Stromal cell of bone marrow (primary cell): ENCODE measurements around the gene SLC12A2.

Source experiments
- DNase-seq: peaks from one replicate; pipeline ENCODE4 v3.0.0-alpha.2; 2012; ENCODE audit warnings: low read depth

The SLC12A2 gene

DNA sequence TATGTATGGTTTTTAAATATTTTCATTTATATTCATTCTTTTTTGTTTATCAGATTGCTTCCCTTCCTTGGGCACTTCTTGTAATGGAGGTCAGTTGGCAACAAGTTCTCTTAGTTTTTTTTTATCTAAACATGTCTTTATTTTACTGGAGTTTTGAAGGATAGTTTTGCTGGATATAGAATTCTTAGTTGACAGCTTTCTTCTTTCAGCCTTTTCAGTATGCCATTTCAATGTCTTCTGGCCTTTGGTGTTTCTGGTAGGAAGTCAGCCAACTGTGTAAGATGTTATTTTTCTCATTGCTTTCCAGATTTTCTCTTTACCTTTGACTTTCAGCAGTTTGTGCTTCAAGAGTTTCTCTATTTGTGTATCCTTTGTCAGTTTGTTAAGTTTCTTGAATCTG, 14.2 kb downstream of the SLC12A2 start:
- DNase-seq = no peak

GRCh38 chr5:128099944-128100343, 16.4 kb downstream of the SLC12A2 start:
- no peak for DNase-seq

GRCh38 chr5:128100860-128101557, 17.4 kb downstream of the SLC12A2 start:
- no peak for DNase-seq

DNA sequence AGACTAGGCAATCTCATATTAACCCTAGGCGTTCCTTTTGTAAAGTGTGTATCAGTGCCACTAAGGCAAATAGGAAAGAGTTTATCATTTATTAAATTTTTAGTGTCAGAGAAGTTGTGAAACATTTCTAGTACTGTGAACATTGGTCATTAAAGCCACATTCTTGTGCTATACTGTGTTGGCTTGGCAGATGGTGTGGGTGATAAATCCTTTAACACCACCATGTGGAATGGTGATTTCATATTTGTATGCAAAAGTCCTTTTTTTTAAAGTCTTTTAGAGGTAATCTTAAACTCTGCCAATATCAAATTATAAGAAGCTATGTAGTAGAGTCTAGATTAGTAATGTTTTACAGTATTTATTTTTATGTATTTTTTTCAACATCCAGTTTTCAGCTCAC, 18.1 kb downstream of the SLC12A2 start:
- no peak for DNase-seq

GRCh38 chr5:128105203-128105602, 21.6 kb downstream of the SLC12A2 start:
- DNase-seq = no peak

DNA sequence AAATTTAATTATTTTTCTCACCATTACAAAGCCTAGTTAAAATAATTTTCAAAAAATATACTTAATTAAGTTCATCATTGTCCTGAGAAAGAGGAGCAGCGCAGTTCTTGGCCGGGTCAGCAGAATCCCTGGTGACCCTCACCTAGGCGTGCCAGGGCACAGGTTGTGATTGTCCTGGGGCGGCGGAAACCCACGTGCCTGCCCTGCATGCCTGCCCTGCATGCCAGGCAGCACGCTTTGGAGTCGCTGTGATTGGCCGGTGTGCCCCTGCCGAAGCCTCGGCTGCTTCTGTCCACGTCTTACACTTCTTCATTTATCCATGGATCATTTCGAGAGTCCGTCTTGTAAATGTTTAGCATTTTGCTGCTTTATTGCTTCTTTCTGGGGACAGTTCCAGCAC, 25.6 kb downstream of the SLC12A2 start:
- DNase-seq = no peak

DNA sequence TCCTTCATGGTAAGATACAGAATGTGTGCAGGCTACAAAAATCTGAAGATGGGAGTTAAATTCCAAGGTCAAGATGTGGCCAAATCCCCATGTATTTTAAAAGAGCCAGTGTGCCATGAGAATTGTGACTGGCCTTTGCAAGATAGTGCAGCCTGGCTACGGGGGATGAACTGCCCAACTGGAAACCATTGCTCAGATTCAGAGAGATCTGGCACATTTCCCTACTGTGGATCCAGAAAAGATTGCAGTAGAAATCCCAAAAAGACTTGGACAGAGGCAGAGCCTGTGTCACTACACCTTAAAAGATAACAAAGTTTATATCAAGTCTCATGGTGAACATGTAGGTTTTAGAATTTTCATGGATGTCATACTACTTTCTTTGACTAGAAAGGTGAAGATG, 26.2 kb downstream of the SLC12A2 start:
- DNase-seq = no peak

DNA sequence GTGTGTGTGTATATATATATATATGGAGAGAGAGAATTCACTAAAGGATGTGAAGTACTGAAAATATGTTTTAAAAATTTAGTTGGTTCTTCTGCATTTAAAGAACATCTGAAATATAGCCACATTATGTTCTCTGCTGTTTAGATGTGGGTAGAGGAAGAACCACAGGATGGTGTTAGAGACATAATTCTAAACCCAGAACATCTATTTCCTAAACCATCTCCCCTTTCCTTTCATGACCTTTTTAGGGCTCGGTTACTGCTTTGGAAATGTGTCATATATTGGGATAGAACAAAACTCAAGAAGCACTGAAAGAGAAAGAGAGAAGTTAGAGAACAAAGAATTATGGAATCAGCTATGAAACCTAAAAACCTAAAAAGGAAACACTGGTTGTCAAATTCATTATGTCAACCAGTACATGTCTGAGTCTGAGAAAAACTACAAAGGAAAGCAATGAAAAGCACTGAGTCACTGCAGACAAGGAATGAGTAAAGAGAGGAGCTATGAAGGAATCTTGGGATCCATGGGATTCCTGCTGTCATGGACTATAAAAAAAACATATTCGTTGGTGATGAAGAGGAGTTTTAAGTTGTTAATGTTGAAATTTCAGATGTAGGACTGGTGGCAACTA, 28.4 kb downstream of the SLC12A2 start:
- peak; percentile 38 for DNase-seq

- DNase-seq = no peak
These were observed 32.9 kb downstream of the SLC12A2 start for GRCh38 chr5:128116445-128116844.

GRCh38 chr5:128118214-128118613, 34.6 kb downstream of the SLC12A2 start:
- DNase-seq = no peak

DNA sequence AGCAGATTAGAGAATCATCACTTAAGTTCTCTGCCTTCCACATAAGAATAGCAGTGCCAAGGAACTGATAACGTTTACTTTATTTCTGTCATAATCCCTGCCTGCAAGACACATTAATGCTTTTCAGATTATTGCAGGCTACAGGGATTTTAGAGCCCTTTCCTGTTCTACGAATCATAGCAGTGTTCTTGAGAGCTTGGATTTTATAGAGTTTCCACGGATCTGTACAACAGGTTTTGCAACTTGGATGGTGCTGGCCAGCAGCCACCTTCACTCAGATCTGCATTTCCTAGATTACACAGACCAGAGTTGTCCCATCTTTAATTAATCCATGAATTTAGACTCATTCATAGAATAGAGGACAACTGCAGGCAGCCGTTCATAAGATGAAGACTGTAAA, 38.1 kb downstream of the SLC12A2 start:
- DNase-seq = no peak

DNA sequence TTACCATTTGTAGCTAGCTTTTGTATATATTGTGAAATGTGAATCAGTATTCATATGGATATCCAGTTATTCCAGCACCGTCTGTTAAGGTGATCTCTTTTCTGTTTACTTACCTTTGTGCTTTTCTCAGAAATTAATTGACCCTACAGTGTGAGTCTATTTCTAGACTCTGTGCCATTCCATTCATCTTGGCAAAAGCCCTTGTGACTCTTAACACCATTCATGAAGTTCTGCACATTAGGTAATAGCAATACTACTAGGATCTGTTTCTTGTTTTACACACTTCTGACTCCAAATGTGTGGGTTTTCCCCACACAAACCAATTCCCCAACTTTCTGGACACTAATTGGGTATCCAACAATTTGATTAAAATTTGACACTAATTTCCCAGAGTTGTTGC, 40.4 kb downstream of the SLC12A2 start:
- DNase-seq = no peak

DNA sequence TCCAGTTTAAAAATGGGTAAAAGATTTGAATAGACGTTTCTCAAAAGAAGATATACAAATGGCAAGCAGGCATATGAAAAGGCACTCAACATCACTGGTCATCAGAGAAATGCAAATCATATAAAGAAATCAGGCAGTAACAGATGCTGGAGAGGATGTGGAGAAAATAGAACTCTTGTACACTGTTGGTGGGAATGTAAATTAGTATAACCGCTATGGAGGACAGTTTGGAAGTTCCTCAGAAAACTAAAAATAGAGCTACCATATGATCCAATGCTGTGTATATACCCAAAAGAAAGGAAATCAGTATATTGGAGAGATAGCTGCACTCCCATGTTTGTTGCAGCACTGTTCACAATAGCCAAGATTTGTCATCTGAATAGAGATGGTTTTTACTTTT, 42.7 kb downstream of the SLC12A2 start:
- DNase-seq = no peak

GRCh38 chr5:128132499-128132898, 48.9 kb downstream of the SLC12A2 start:
- DNase-seq = no peak

GRCh38 chr5:128135286-128135685, 51.7 kb downstream of the SLC12A2 start:
- DNase-seq = no peak

DNA sequence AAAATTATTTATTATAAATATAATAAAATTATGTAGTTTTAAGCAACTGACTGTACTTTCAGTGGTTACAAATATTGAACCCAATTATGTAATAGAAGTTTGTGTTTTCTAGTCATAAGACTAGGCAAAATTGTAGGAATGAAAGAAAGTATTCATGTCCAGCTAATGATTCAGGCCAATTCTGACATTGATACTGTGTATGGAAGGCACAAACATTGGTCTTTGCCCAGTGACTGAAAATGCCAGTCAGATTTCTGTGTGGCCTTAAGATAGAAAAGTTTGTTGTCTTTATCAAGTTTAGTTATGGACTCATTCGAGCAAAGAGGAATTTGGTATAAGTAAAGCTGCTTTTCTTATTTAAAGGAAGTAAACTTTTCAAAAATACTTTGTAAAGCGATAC, 60.3 kb downstream of the SLC12A2 start:
- no peak for DNase-seq

GRCh38 chr5:128144491-128144890, 60.9 kb downstream of the SLC12A2 start:
- DNase-seq = no peak

DNA sequence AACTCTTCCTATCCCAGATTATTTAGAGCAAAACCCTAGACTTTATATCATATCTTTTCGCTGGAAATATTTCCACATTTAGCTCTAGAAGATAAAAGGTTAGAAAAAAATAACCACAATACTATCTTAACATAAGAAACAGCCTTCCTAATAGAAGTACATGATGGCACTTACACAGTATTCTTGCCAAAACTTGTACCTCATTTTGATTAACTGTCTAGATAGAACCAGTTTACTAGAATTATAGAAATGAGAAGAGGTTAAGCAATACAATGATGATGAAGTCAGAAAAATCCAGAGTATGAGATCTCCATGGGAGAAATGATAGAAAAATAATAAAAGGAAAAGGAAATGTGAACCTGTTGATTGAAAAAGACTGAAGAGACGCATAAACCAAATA, 63.1 kb downstream of the SLC12A2 start:
- no peak for DNase-seq

- DNase-seq = no peak
These were observed 71.4 kb downstream of the SLC12A2 start for GRCh38 chr5:128154943-128155342.

GRCh38 chr5:128155776-128156175, 72.2 kb downstream of the SLC12A2 start:
- DNase-seq = no peak

DNA sequence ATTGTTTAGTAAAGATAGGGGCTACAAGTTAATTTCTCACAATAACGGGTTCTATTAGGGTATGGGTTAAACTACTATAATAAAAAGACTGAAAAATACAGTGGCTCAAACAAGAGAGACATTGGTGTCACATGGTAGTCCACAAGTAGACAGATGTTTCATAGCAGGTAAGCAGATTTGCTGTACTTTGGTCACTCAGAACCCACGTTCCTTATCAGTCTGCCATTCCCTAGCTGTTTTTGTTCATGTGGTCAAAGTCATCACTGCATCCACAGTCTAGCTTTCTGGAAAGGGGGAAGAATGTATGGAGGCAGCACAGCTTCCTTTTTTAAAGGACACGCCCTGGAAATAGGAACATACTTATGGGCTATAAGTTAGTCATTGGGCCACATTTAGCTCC, 73.0 kb downstream of the SLC12A2 start:
- DNase-seq = no peak

- no peak for DNase-seq
These were observed 74.8 kb downstream of the SLC12A2 start for GRCh38 chr5:128158342-128158741.

DNA sequence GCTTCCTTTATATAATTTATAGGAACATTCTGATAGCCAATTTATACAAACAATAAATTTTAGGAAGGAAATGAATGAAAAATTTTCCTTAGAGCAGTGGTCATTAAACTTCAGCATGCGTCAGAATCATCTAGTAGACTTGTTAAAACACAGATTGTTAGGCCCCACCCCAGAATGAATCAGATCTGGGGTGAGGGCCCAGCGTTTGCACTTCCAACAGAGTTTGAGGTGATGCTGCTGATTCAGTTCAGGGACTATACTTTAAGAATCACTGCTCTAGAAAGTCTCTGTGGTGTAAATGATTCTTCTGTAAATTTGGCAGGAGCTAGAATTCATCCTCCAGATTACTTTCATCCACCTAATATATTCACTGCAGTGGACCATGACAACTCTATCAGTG, 80.4 kb downstream of the SLC12A2 start:
- peak; percentile 72 for DNase-seq

DNA sequence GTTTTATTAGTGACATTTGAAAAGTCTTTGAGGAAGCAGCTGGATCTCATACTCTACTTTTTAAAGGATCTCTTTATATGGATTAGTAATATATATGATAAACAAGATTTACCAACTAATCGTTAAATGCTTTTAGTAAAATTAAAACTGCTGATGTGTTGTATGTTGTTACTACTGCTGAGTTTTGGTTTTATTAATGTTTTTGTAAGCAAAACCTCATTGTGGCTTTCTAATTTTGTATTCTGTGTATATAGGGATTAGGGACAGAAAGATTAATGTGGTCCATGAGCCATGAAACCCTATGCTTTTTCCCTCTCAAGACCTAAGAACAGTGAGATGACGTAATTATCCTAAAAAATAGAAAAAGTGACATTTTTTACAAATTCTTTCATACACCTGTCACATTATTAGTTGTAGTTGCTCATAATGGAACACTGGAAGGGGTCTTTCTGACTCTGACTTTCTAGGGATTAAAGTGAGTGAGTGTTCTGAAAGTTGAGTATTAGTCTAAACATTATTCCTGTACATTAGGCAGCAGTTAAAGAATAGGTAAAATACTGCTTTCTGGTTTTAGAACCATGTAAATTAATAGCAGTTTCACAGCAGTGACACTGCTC, 85.9 kb downstream of the SLC12A2 start:
- no peak for DNase-seq
